Measurements from ENCODE around the gene RFPL3.
"Not testable (repeated sequence)": the region's sequence is repeated elsewhere in the genome, so short reads cannot be mapped to it uniquely, and the experiment has no call there.

RFPL3 gene

GRCh38 chr22:32354360-32355351, 3.0 kb upstream of the RFPL3 start:
- DNase-seq: no peak

DNA sequence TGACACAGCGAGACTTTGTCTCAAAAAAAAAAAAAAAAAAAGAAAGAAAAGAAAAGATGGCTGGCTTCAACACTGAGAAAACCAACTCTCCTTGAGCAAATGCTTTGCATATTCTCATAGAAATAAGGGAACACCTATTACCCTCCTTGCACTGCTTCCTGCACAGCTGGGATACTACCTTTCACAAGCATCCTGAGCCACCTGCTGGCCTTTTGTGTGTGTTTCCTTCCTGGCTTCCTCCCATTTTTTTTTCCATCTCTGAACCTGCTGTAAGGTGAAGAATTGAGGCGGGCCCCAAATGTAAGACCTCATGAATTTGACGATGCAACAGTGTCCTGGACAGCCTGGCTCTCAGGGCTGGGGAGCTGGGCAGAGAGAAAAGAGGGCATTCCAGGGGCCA, 1.9 kb upstream of the RFPL3 start:
- no peak for DNase-seq

GRCh38 chr22:32360096-32360495, 2.4 kb downstream of the RFPL3 start:
- DNase-seq: not testable (repeated sequence)

GRCh38 chr22:32361257-32361656, 3.6 kb downstream of the RFPL3 start:
- DNase-seq: no peak

DNA sequence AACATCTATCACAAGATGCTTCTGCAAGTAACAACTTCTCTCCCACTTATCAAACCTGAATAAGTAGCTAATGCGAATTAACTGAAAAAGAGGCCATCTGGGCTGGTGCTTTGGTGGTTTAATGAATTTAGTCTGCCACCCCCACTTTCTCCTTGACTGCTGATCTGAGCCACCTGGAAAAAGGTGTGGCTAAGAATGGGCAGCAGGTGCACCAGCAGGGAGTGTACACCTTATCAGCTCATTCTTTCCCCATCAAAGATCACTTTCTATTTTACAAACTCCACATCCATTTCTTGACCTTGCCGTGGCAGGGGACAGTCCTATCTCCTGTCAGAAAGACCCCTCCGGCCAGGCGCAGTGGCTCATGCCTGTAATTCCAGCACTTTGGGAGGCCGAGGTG, 6.5 kb downstream of the RFPL3 start:
- no peak for DNase-seq

- DNase-seq: no peak
These were observed 18.2 kb downstream of the RFPL3 start for GRCh38 chr22:32375678-32376450.

DNA sequence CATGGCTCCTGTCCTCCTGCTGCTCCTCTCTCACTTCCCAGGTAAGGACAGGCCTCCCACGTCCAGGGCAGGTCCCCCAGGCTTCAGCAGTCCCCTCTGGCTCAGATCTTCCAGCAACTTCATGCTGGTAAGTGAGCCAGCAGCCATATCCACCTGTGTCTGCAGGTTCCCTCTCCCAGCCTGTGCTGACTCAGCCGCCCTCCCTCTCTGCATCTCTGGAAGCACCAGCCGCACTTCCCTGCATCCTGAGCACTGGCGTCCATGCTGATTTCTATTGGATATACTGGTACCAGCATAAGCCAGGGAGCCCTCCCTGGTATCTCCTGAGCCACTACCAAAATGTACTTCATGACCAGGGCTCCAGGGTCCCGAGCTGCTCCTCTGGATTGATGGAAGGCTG, 19.0 kb downstream of the RFPL3 start:
- no peak for DNase-seq

DNA sequence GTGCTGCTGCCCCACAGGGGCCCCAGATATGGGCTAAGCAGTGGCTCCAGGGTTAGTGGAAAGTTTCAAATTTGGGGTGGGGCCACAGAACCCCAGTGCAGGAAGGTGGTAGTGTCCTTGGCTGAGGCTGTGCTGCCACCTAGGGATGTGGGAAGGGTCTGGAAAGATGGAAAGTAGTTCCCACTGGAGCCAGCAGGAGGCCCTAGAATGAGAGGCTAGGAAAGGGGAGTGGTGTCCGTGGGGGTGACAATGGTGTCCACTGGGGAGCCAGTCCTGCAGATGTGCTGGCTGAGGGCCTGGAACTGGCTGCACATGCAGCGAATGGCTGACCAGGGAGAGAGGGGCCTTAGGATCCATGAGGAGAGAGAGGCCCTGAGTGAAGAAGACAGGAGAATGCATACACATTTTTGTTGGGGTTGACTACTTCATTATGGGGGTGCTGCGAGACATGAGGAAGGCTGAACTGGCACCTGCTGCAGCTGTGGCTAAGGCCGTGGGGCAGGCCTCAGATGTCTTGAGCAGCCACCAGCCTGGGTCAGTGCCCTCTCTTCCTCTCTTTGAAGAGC, 21.1 kb downstream of the RFPL3 start:
- DNase-seq: no peak

GRCh38 chr22:32380991-32381390, 23.3 kb downstream of the RFPL3 start:
- no peak for DNase-seq

DNA sequence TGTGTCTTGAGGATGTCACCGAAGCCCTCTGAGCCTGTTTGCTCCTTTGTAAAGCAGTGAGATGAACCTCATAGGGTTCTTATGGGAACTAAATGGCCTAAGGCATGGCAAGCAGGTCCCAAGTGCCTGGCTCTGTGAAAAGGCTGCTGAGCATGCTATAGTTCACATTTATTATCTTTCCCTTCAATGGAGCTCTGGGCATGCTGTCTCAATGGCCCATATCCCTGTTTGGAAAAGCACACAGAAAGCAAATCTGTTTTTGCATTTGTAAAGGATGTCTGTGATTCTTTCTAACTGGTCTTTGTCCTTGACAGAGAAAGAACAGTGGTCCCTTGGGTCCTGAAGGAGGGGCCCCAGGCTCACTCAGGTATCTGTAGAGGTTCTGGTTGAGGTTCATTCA, 28.0 kb downstream of the RFPL3 start:
- no peak for DNase-seq

DNA sequence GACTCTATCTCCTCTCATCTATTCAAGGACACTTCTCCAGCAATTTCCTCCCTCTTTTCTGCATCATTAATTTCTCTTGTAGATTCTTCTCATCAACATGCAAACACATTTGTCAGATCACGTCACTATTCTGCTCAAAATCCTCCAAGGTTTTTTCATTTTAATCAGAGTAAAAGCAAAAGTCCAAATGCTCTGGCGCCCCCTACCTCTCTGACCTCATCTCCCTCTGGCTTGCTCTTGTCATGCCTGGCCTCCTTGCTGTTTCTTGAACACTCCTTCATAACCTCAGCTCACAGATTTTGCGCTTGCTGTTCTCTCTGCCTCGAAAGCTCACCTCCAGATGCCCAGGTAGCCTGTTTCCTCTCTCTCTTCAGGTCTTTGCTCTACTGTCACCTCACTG, 32.0 kb downstream of the RFPL3 start:
- no peak for DNase-seq

DNA sequence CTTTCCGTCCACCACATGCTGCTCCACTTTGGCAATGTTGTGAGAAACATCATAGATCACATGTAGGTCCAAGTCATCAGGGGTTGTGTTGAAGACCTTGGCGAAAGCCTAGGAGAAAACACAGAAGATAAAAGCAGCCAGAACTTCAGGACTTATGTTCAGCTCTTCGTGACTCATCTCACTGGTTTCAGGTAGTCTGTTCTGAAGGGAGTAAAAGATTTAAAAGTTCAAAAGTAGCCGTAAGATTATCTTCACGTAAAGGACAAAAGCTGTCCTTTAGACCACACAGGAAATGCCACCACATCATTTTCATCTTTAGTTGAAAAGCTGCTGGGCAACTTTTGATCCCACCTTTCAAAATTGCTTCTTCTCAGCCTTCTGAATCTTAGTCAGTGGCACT, 37.4 kb downstream of the RFPL3 start:
- DNase-seq: no peak

DNA sequence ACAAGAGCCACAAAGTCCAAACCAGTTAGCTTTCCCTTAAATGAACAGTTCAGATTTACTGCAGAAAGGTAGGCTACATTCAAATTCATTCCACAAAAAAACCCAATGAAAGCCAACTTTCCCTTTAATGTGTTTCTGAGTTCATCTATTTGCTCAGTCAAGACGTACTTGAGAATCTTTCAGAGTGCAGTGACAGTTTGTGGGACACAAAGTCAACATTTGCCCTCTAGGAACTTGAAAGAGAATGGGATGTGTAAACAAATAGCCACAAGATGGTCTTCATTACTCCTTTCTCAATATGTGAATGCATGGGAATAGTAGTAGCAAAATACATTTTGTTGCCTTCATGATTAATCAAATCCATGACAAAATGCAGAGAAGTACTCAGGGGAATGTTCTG, 38.6 kb downstream of the RFPL3 start:
- DNase-seq: no peak

GRCh38 chr22:32396746-32397145, 39.1 kb downstream of the RFPL3 start:
- no peak for DNase-seq

- no peak for DNase-seq
These were observed 43.8 kb downstream of the RFPL3 start for GRCh38 chr22:32401486-32401885.

DNA sequence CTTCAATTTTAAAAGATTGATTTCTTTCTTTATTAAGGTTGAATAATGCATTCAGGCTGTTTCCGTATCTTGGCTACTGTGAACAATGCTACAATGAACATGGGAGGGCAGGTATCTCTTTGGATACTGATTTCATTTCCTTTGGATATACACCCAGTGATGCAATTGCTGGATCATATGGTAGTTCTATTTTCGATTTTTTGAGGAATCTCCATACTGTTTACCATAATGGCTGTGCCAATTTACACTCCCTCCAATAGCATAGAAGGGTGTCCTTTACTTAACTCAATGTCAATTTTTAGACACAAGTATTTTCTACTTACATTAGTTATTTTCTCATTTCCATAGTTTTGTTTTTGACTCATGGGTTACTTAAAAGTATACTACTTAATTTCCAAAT, 46.4 kb downstream of the RFPL3 start:
- no peak for DNase-seq

DNA sequence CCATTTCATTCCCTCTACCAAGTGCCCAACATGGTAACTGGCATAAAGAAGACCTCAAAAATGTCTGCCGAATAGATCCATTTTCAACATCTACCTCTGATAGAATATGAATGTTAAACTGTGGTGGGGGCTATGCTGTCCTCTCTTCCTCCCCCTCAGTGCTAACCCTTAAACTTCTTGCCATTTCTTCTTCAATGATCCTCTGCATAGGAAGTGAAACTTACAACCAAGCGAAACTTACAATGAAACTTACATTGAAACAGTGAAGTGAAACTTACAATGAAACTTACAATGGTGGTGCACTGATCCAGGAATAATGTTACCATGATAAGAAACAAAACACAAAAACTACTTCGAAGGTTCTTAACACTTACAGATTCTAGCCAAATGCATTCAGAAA, 49.6 kb downstream of the RFPL3 start:
- no peak for DNase-seq

DNA sequence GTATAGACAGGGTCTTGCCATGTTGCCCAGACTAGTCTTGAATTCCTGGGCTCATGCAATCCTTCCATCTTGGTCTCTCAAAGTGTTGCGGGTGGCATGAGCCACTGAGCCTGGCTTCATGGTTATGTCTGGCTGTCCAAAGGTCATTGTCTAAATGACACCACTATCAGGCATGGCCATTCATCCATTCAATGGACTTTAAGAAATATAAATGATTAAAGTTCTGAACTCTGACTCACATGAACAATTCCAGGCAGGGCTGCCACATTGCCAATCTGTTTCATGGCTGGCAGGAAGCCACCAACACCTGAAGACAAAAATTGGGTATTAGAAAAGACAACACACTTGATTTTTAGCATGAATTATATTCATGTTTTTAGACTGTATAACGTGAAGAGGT, 50.3 kb downstream of the RFPL3 start:
- no peak for DNase-seq

DNA sequence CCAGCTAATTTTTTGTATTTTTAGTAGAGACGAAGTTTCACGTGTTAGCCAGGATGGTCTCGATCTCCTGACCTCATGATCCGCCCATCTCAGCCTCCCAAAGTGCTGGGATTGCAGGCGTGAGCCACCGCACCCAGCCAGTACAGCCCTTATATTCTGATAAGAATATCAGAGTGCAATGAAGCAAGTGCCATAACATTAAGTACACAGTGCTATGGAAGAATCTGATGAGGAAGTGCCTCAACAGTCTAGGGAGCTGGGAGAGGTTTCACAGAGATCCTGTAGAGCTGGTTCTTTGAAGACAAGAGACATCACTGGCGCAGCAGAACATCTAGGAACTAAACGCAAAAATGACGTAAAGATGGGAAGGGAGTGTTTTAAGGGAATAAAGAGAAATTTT, 52.3 kb downstream of the RFPL3 start:
- no peak for DNase-seq

DNA sequence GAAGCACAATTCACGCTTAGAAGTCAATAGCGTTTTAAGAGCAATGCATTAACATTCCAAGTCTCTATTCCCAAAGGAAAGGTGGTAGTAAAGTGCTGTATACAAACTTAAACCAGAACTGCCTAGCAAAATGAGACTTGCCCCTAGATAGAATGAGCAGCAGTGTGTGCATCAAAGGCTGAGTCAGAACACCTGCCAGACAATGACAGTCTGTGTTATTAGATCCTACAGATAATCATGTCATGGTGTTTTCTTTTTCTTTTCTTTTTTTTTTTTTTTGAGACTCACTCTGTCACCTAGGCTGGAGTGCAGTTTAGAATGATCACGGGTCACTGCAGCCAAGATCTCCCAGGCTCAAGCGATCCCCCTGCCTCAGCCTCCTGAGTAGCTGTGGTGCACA, 52.8 kb downstream of the RFPL3 start:
- no peak for DNase-seq

Data from NK-92 treated with Interleukin-12 subunit alpha and Interleukin-12 subunit beta, amount 100 ng/mL, for 24 hours (cell line).